Fibroblast of the aortic adventitia (primary cell): ENCODE data around the gene LIFR. TPM values are rescaled to one million over a fixed set of nuclear protein-coding genes. Genes with fewer than 3 reads are reported as not detected.

Experiments used
- DNase-seq: peaks from one replicate; pipeline ENCODE4 v3.0.0-alpha.2; 2010; ENCODE audit warnings: low read depth
- H3K4me3 ChIP-seq: 2 replicates; pipeline ENCODE4 v1.5.1; 2011; ENCODE audit warnings: low read depth, mild to moderate bottlenecking, control low read depth, low read length, moderate library complexity
- CTCF ChIP-seq: IDR thresholded peaks from 2 replicates; pipeline ENCODE4 v1.5.1; 2011; ENCODE audit warnings: mild to moderate bottlenecking, low read length, control low read depth, inconsistent platforms; ENCODE audit not compliant: insufficient read depth
- total RNA-seq: library from RNA; depleted of rRNA; stranded (reverse); fragments of >200 nt; gene quantifications from 2 replicates; pipeline ENCODE4 v1.2.3, GENCODE V29; 2012; ENCODE audit warnings: low replicate concordance

The LIFR gene
- total RNA-seq, 1 donor: 45.0 TPM

DNA sequence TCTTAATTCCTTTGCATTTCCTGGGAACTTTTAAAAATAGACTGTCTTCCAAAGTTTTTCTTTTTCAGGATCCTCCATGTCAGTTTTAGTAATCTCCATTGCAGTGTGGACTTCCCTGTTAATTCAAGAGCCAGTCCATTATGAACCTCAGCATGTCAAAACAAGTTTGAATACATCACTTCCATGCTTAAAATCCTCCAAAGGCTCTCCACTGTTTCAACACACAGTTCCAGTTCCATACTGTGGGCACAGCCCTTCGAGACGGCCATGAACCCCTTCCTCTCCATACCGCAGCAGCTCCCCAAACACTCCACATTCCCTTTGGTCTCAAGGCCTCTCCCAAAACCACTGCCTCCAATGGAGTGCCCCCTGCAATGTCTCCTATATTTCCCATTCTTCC lies 19.5 kb downstream of the LIFR start:
- TF ChIP-seq CTCF: no peak
- no peak overlapping the region for H3K4me3 ChIP-seq
- no peak for DNase-seq

- DNase-seq: no peak
- no peak overlapping the region for H3K4me3 ChIP-seq
- TF ChIP-seq CTCF: no peak
Observed at GRCh38 chr5:38535845-38536244, 20.6 kb downstream of the LIFR start.

DNA sequence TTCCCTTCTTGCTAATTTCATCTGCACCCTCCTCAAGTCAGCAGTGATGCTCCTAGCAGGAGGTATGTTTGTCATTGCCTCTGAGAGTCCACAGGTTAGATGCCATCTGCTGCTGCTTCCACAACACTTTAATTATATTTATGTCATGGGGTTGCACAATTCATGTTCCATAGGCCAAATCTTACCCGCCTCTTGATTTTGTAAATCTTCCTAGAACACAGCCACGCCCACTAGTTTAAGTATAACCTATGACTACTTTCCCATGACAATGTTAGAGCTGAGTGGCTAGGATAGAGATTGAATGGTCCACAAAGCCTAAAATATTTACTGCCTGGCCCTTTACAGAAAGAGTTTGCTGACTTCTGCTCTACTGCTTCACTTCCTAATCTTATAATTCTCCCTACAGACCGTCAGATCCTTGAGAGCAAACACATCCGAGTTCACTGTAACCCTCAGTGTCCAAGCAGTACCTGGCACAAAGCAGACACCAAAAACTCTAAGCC lies 21.1 kb downstream of the LIFR start:
- DNase-seq: no peak
- H3K4me3 ChIP-seq: no peak overlapping the region
- TF ChIP-seq CTCF: no peak

GRCh38 chr5:38534156-38534453 lies 22.3 kb downstream of the LIFR start:
- TF ChIP-seq CTCF: no peak
- no peak for DNase-seq
- no peak overlapping the region for H3K4me3 ChIP-seq

DNA sequence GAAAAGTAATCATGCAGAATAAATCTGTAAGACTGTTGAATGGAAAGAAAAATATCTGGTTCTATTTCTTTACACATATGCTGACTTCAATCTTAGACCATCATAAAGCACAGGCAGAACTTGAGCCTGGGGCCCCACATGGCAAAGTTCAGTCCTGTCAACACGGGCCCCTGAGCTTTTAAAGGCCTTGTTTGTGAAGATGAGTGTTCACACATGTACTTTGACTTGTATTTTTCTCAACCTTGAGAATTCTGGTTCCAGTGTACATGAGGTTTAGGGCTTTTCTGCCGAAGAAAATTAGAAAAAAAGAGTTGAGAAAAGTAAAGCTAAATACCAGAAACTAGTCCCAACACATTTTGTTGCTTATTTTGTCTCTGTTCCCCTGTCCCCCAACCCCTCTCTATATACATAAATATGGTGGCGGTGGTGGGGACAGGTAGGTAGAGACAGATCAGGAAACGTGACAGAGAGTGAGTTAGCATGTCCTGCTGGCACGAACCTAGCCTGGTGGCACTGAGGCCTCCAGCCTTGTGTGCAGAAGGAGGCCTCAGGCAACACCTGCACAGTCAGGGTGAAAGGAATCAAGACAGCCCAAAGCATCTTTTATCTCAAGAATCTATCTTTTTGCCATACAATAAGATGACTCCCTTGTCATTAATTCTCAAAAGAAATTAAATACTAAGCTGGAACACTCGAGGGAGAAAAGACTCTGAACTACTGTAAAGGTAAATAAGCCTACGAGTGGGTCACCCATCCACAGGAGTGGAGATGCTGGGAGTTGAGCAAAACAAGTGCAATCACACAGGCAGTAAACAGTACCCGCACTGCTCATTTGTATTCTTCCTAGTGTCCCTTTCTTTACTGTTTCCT lies 22.9 kb downstream of the LIFR start:
- no peak for DNase-seq
- H3K4me3 ChIP-seq: no peak overlapping the region
- no peak for TF ChIP-seq CTCF

DNA sequence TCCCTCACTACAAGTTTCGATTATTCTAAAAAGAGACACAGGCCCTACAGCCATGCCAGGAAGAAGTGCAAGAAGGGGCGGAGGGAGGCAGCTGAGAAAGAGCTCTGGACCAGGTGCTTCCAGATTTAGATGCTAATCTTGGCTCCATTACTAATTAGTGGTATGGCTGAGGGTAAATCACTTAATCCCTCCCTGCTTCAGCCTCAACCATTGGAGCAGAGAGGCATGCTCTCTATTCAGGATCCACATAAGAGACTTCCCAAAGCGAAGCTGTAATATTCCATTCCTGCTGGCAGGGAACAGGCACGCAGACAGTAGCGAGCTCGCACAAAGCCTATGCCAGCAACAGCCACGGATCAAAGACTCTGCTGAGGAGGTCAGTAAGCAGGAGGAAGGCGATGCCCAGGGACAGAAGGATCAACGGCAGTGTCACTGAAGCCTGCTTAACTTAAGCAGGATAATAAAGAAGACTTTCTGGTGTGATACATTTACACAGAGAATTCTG lies 24.2 kb downstream of the LIFR start:
- no peak overlapping the region for H3K4me3 ChIP-seq
- no peak for TF ChIP-seq CTCF
- DNase-seq: no peak

- no peak overlapping the region for H3K4me3 ChIP-seq
- DNase-seq: no peak
- no peak for TF ChIP-seq CTCF
Observed at GRCh38 chr5:38531518-38531917, 24.9 kb downstream of the LIFR start.
